ENCODE data around the gene TNS4. TPM values are rescaled to one million over a fixed set of nuclear protein-coding genes. Genes with fewer than 3 reads are reported as not detected.

Gene TNS4
- total and polyA plus RNA-seq, 7 donors, result 0.04 to 0.06 TPM; not detected in 5

DNA sequence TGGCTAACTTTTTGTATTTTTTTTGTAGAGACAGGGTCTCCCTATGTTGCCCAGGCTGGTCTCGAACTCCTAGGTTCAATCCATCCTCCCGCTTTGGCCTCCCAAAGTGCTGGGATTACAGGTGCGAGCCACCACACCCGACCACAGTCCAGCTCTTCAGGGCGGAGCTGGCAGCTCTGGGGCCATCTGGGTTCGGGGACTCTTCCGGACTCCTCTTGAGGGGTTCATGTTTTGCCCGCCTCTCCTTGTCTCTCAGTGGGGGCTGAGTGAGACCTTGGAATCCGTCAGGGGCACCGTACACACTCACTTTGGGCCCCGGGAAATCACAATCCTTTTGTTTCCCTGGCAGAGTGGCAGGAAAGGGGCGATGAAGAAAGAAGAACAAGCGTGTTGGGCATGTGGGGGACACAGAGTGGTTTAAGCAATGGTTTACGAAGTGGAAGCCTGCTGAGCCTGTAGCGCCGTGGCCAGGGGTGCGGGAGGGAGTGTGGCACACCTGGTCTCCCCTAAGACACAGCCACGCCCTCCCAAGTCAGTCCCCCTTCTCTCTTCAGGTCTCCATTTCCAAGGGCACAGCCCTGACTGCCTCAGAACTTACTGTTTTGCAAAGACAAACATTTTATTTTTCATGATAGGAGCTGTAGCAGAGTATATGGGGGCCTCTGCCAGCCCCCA, 26.1 kb downstream of the TNS4 start:
- Histone ChIP-seq H3K9me3 (no peaks in the 10 kb centered on the region), H3K4me1 (no peaks in the 10 kb centered on the region), H3K36me3 (ENCODE audit: insufficient read depth in 1 of 2, low read depth in 1 of 2) (no peaks in the 10 kb centered on the region), H3K27ac (no peak overlapping the region), H3K27me3 (ENCODE audit: insufficient read depth in 3 of 3, low read length in 2 of 3) (no peaks in the 10 kb centered on the region), H3K4me3 (no peak overlapping the region)
- TF ChIP-seq, protein P1, sequence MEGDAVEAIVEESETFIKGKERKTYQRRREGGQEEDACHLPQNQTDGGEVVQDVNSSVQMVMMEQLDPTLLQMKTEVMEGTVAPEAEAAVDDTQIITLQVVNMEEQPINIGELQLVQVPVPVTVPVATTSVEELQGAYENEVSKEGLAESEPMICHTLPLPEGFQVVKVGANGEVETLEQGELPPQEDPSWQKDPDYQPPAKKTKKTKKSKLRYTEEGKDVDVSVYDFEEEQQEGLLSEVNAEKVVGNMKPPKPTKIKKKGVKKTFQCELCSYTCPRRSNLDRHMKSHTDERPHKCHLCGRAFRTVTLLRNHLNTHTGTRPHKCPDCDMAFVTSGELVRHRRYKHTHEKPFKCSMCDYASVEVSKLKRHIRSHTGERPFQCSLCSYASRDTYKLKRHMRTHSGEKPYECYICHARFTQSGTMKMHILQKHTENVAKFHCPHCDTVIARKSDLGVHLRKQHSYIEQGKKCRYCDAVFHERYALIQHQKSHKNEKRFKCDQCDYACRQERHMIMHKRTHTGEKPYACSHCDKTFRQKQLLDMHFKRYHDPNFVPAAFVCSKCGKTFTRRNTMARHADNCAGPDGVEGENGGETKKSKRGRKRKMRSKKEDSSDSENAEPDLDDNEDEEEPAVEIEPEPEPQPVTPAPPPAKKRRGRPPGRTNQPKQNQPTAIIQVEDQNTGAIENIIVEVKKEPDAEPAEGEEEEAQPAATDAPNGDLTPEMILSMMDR (IDR thresholded peaks at IDR 0.05), result no peak
- 89 to 96% (median 96%) methylated on average over 18 of the region's 18 CpGs for WGBS, 3 donors
- intact Hi-C loops (cut with DNase I), result loop anchor here (5.0 kb wide), 2 partner anchors 33 to 38 kb away; partner anchors contain the start of gene IGFBP4 (in 1 of the 2)
- ATAC-seq, result no peak
- no peak for DNase-seq

DNA sequence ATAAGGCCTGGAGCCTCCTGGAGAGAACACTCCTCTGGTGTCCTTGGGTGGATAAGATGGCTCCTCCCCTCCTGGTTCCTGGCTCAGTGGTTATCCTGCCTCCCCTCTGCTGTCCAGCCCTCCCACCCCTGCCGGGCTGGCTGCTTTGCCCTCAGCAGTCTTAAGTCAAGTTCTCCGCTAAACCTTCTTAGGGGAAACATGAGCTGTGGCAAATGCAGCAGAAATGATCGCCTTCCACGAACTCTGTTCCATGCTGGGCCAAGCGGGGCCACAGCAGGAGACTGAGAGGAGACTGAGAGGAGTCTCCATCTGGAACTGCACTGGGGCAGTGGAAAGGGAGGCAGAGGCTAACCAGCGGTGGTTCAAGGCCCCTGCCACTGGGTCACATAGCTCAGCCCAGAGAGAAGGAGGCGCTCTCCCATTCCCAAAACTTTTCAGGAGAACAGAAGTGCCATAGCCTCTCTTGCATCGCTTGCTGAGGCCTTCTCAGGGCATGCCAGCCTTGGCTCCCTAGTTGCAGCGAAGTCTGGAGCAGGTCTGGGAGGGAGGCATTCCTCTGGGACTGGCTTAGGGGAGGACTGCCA, 26.9 kb downstream of the TNS4 start:
- no peak for ATAC-seq
- intact Hi-C loops (cut with DNase I), result loop anchor here (5.0 kb wide), 2 partner anchors 32 to 37 kb away; partner anchors contain the start of gene IGFBP4 (in 1 of the 2)
- Histone ChIP-seq H3K27me3 (ENCODE audit: insufficient read depth in 3 of 3, low read length in 2 of 3) (no peaks in the 10 kb centered on the region), H3K27ac (no peak overlapping the region), H3K36me3 (ENCODE audit: insufficient read depth in 1 of 2, low read depth in 1 of 2) (no peaks in the 10 kb centered on the region), H3K4me1 (no peaks in the 10 kb centered on the region), H3K4me3 (no peak overlapping the region), H3K9me3 (no peaks in the 10 kb centered on the region)
- no peak for DNase-seq
- WGBS, 3 donors, result 79 to 89% (median 80%) methylated on average over 9 of the region's 9 CpGs
- TF ChIP-seq, protein P1 (IDR thresholded peaks at IDR 0.05), result no peak

DNA sequence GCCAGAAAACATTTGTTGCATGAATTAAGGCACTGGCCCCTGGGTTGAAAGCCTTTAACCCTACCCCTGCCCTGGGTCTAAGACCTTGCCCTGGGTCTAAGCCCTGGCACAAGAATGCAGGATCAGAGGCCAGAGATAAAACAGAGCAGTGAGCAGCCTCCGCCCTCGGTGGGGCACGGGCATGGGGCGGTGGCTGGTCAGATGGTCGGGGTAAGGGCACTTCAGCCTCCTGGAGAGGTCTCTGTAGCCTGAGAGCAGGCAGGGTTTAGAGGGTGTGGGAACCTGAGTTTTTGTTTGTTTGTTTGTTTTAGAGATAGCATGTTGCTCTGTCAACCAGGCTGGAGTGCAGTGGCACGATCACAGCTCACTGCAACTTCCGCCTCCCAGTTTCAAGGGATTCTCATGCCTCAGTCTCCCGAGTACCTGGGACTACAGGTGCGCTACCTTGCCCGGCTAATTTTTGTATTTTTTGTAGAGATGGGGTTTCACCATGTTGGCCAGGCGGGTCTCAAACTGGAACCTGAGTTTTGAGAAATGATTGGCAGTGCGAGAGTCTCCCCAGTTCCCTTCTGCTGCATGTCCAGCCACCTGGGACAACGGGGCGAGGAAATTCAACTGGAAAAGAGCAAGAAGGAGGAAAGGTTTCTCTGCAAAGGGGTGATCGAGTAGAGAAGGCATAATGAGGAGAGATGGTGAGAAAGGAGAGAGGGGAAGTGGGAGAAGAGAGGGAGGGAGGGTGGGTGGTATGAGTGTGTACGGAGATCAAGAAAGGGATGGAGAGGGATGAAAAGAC, 27.7 kb downstream of the TNS4 start:
- Histone ChIP-seq H3K9me3 (no peaks in the 10 kb centered on the region), H3K4me3 (no peak overlapping the region), H3K36me3 (ENCODE audit: insufficient read depth in 1 of 2, low read depth in 1 of 2) (no peaks in the 10 kb centered on the region), H3K27ac (no peak overlapping the region), H3K27me3 (ENCODE audit: insufficient read depth in 3 of 3, low read length in 2 of 3) (no peaks in the 10 kb centered on the region), H3K4me1 (no peaks in the 10 kb centered on the region)
- TF ChIP-seq, protein P1 (IDR thresholded peaks at IDR 0.05), result no peak
- intact Hi-C loops (cut with DNase I), result no loop called here
- no peak for ATAC-seq
- WGBS, 3 donors, result 80 to 86% (median 85%) methylated on average over 16 of the region's 16 CpGs
- DNase-seq, result no peak

DNA sequence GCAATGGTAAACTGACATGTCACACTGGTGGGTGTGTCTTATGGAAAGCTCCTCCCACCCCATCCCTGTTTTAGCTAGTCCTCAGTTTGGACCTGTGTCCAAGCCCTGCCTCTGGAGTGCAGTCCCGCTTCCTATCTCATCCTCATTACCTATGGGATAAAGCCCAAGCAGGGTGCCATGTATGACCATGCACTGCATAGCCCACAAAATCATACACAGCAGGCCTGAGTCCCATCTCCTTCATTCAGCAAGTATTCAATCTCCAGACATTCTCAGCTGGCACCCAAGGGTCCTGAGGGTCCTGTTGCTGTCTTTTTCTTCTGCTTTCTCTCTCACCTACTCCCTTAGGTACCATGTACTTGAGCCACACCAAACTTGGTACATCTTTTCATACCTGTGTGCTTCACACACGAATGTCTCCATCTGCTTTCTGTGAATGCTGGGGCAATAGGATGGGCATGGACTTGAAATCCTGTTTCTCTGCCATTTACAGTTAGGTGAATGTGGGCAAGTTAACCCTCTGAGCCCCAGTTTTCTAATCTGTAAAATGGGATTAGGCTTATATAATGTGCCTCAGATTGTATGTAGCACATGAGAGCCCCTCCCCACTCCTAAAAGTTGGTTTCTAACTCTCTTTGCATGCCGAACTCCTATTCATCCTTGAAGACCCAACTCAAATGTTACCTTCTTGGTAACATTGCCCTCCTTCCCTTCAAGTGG, 28.5 kb downstream of the TNS4 start:
- TF ChIP-seq, protein P1 (IDR thresholded peaks at IDR 0.05), result no peak
- Histone ChIP-seq H3K27me3 (ENCODE audit: insufficient read depth in 3 of 3, low read length in 2 of 3) (no peaks in the 10 kb centered on the region), H3K27ac (no peak overlapping the region), H3K4me3 (no peak overlapping the region), H3K36me3 (ENCODE audit: insufficient read depth in 1 of 2, low read depth in 1 of 2) (no peaks in the 10 kb centered on the region), H3K9me3 (no peaks in the 10 kb centered on the region), H3K4me1 (no peaks in the 10 kb centered on the region)
- 91 to 93% (median 91%) methylated on average over 3 of the region's 3 CpGs for WGBS, 3 donors
- DNase-seq (no peak), ATAC-seq (no peak)
- intact Hi-C loops (cut with DNase I), result no loop called here
